HG02938 (cell line): ENCODE results near the gene CDC42EP1.

ENCODE experiments used
- ATAC-seq: cut with Tn5 transposase; IDR thresholded peaks from one replicate; pipeline ENCODE4 v1.9.1; 2021; ENCODE audit warnings: mild to moderate bottlenecking, moderate library complexity; ENCODE audit not compliant: unreplicated experiment

Gene CDC42EP1

DNA sequence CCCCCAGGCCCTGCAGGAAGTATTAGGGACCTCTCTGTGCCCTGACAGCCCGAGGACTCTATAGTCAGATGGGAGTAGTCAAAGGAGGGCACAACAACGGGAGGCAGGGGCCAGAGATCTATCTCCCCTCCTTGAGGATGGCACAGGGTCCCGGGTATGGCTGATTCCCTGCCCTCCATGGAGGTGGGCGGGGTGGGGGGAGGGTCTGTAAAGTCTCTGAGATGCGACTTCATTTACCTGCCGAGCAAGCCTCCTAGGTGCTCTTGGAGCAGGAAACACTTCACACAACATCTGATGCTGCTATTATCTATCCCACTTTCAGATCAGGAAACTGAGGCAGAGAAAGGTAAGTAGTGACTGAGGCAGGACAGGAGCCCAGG lies 769 bp upstream of the CDC42EP1 start:
- no peak for ATAC-seq

DNA sequence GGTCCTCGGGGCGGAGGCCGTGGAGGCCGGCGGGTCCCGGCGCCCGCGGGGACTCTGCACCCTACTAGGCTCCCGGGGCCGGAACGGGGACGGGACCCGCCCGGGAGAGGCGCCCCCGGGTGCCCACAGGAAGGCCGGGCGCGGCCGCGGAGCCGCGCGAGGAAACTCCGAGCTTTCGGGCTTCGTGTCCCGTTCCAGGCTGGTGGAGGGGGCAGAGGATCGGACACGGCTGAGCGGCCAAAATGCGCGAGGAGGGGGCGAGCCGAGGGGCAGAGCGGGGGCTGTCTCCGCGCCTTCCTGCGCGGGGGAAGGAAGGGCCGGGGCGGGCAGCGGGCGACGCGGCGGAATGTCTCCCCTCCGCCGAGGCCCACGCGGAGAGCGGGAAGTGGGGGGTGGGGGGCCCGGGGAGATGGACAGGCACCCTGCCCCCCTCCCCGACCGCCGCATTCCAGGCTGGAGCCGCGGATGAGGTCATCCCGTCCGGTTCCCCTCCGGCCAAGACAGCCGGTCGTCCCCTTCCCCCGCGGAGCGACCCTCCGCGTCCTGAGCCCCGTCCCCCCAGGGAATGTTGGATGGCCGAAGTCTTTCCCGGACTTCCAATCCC lies 430 bp downstream of the CDC42EP1 start:
- ATAC-seq = no peak

DNA sequence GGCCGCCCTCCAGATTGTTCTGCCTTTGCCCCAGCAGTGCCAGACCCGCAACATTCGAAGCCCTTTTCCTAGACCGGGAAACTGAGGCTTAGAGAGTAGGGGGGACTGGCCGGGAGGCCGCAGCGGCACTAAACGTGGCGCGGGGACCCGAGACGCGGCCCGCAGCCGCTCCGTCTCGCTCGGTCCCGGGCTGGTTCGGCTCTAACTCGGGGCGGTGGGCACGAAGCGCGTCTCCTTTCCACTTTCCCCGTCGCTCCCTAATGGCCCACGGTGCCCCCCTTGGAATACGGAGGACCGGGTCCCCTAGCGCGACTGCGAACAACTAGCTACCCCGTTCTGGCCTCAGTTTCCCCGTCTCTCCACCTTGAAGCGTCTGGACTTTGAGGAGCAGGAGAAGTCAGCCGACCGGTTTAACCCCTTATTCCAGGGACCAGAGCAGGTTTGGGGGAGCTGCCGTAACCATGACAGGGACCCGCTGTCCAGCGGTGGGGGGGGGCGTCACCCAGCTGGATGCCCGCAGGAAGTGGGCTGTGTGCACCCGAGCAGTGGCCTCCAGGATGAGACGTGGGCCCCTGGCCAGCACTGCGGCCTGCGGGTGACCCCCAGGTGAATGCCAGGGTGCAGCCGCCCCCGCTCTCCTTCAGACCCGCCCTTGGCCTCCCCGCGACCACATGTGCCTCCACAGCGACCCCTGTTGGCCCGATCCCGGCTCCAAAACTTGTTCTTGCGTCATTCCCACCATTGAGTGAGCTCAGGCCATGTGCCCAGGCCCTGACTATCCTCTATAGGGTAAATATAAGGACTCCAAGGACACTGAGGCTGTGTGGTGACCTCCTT lies 1.1 kb downstream of the CDC42EP1 start:
- no peak for ATAC-seq

DNA sequence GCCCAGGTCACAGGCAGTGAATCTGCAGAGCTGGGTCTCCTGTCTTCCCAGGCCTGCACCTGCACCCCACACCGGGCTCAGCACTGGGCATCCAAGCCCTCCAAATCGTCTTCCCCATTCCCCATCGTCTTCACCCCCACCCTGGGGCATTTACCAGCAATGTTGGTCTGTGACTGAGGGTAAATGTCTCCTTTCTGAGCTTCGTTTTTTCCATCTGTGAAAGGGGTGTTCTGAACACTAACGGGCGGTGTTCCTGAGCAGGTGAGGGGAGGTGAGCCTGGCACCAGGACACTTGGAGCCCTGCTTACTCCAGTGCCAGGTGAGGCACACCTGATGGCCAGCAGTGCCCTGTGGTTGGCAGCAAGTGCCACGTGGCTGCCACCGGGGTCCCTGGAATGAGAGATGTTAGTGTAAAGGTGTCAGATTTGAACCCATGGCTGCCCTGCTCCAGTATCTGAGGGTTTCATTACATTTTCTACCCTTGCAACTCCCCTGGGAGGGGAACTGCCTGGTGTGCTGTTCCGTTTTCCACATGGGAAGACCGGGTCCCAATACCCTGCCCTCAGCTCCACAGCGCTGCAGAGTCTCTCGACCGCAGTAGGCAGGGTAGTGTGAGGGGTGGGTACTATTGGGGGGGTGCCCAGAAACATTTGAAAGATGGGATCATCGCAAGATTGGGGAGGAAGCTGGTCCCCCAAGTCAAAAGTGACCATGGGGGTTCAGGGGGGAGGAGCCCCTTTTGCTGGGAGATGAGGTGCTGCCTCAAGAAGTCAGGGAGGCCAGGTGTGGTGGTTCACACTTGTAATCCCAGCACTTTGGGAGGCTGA lies 2.0 kb downstream of the CDC42EP1 start:
- ATAC-seq = no peak

DNA sequence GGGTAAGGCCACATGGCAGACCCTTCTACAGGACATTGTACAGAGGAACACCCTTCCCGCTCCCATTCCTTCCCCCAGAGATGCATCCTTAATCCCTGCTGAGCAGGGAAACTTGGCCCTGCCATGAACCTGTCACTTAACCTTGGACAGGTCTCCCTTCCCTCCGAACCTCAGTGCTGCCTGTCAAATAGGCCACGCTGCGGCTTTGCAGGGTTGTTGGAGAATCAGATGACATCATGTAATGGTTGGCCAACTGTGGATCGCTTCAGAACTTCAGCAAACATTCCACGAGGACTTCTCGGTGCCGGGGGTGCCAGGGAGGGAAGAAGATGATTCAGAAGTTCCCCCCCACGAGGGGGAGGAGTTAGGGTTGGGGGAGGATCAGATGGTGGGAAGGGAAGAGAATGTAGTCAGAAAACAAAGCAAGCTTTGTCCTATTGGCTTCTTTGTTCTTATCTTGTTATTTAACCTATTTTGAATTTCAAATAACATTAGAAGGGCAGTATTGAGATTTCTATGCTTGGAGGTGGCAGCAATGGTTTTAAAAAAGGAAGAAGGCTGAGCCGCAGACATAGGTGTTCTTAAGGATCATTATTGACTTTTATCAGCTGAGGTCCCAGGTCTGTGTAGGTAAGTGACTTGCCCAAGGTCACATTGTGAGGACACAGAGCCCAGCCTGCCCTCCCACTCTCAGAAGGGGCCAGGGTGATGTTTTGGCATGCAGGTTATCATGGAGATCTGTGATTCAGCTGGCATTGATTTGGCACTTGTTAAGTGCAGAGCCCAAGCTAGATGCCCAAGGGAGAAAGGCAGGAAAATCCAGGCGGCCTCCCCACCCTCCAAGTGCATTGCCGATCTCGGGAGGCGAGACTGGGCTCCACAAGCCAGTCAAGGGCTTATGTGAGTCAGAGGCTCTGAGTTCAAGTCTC lies 3.1 kb downstream of the CDC42EP1 start:
- no peak for ATAC-seq

DNA sequence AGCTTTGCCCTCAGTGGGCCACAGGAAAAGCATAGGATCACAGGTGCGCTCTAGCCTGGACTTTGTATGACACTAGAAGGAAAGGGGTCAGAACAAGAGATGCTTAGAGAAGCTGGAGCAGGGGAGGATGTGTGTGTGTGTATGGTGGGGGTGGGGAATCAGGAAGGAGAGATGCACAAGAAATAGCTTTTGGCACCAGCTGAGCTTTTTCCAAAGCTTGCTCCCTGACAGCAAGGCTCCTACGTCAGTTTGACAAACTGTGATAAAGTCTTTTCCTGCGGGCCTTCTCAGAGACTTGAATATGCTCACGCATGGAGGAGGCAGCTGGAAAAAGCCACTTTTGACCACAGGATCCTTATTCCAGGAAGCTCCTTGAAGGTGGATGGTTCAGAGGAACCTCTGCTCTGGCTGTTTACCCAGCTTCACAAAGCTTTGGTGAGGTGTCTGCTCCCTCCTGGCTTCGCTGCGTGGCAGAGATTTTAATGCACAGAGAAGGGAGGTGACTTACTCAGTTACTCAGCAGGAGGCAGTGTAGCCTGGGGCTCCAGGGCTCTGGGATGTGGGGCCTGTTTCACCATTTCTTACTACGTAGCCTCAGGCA lies 3.9 kb downstream of the CDC42EP1 start:
- no peak for ATAC-seq

DNA sequence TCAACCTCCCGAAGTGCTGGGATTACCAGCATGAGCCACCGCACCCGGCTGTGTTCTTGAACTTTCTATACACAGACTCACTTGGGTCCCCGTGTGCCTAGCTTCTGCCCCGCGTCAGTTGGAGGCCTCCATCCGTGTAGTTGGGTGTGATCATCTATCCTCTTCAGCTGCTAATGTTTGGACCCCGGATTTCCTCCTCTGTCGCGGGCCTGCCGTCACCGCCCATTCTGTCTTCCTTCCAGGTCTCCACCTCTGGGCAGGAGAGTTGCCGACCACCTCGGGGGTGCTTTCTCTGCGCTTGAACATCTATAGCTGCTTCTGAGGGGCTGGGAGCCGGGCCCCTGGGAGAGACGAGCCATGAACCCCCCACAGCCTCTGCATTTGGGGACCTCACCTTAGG lies 5.5 kb downstream of the CDC42EP1 start:
- no peak for ATAC-seq

DNA sequence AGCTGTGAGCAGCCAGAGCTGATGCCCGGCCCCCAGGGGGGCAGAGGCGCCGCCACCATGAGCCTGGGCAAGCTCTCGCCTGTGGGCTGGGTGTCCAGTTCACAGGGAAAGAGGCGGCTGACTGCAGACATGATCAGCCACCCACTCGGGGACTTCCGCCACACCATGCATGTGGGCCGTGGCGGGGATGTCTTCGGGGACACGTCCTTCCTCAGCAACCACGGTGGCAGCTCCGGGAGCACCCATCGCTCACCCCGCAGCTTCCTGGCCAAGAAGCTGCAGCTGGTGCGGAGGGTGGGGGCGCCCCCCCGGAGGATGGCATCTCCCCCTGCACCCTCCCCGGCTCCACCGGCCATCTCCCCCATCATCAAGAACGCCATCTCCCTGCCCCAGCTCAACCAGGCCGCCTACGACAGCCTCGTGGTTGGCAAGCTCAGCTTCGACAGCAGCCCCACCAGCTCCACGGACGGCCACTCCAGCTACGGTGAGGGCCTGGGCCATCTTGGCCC lies 6.1 kb downstream of the CDC42EP1 start:
- no peak for ATAC-seq

DNA sequence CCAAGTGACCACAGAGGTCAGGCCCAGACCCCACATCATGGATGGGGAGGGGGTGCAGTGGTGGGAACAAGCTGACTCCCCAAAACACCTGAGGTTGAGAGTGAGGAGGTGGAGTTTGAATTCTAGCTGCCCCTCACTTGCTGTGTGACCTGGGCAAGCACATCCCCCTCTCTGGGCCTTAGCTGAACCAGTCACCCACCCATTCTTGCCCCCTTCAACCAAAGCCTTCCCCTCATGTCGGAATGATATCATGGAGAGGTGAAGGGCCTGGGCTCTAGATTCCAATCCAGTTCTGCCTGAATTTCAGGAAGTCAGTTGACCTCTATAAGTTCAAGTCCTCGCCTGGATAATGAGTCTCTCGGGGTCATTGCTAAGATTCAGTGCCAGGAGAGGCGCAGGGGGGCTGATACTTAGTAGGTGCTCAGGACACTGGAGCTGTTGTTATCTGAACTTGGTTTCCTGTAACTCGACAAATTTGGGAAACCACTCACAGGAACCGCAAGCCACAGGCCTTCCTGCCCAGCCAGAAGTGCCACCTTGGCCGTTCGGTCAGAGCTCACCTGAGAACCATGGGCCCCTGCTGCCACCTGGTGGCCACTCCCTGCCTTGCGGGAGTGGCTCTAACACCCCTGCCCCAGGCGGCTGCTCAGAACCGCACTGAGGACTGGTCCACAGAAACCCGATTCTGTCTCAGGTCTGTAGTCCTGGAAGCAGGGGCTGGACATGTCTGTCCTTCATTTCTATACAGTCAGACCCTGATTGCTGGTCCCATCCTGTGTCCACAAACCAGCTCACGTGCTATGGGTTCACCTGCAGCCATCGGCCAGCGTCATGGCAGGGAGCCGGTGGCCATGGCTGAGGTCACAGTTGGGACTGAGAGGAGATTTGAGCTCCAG lies 6.9 kb downstream of the CDC42EP1 start:
- ATAC-seq = no peak

DNA sequence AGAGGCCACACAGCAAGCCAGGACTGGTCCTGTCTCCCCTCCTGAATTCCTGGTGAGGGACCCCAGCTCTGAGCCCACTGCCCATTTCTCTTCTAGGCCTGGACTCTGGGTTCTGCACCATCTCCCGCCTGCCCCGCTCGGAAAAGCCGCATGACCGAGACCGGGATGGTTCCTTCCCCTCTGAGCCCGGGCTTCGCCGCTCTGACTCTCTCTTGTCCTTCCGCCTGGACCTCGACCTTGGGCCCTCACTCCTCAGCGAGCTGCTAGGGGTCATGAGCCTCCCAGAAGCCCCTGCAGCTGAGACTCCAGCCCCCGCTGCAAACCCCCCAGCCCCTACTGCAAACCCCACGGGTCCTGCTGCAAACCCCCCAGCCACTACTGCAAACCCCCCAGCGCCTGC lies 7.7 kb downstream of the CDC42EP1 start:
- no peak for ATAC-seq

DNA sequence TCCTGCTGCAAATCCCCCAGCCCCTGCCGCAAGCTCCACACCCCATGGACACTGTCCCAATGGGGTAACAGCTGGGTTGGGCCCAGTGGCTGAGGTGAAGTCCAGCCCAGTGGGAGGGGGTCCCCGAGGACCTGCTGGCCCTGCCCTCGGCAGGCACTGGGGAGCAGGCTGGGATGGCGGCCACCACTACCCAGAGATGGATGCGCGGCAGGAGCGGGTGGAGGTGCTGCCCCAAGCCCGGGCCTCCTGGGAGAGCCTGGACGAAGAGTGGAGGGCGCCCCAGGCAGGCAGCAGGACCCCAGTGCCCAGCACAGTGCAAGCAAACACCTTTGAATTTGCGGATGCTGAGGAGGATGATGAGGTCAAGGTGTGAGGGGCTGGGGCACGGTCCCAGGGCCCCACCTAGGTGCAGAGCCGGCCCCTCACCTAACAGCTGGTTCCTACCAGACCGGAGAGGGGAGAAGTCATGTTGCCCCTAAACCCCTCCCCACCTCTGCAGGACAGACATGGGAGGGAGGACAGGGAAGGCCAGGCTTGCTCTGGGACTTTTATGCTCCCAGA lies 8.2 kb downstream of the CDC42EP1 start:
- no peak for ATAC-seq

DNA sequence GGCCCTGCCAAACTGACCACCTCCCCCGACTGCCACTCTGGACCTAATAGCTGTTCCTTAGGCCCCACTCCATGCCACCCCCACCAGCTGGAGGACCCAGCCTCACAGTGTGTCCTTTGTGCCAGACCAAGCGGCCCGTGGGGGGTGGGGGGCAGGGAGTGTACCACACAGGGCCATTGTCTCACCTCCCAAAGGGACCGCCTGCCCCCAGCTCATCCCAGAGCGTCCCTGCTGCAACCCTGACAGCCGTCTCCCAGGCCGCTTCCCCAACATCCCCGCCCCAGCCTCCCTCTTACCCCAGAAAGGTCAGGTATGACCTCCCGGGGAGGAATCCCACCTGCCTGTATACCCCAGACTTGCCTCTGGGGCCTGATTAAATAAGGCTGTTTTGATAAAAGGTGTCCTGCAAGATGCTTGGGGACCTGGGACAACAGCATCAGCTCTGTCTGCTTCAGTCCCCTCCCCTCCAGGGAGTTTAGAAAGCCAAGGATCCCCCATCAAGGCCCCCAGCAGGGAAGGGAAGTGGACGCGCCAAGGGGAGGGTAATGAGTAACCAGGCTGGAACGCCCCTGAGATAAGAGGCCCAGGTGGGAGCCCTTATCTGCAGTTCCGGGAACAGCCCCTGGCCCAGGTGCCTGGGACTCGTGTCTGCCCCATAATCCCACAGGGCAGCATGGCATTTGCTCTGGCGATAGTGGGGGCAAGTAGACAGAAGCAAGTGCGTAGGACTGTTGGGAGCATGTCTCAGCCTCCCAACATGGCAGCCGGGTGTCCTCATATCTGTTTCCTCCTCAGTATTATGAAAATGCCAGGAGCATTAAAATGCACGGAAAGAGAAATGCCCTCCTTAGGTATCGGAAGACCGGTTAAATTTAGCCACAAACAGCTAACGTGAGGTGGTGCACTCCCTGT lies 9.0 kb downstream of the CDC42EP1 start:
- ATAC-seq = no peak

DNA sequence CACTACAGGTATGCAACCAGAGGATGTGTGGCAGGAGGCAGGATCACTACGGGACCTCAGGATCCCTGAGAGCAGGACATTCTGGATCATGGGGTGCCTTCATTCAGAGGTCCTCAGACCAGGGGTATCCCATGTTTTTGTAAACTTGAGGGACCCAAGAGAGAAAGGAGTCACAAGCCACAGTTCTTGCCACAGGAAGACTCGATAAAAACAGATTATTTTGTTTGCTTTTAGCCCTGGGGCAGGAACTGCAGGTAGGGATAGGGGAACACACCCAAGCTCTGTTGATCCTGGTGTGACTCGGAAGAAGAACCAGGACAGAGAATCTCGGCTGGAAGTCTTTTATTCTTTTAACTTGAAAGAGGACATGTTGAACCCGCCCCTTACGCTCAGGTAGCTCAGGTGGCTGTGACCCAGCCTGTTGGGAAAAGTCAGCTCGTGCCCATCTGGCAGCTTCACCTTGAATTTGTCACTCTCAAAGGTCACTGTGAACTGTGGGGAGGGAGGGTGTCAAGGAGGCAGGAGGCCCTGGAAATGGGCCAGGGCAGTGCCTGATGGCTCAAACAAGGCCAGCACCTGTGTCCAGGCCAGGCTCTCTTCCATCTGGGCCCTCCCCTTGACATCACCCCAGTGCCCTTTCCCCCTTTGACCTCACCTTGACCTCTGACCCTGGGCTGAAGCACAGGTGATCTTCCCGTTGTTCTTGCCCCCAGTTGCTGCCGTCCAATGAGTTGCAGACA lies 9.8 kb downstream of the CDC42EP1 start:
- ATAC-seq = no peak

DNA sequence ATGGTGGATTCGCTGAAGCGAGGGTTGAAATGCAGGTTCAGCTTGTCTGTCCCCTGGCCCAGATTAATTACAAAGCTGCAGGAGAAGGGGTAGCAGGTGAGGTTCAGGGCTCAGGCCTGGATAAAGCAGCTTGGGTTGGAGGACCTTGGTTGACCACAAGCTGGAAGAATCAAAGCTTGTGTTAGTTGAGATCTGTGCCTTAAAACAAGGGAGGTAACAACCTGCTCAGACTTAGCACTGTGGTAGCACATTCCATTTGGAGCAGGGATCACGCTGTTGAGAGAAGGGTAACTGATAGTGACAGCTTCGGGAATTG lies 10.3 kb downstream of the CDC42EP1 start:
- ATAC-seq = no peak

DNA sequence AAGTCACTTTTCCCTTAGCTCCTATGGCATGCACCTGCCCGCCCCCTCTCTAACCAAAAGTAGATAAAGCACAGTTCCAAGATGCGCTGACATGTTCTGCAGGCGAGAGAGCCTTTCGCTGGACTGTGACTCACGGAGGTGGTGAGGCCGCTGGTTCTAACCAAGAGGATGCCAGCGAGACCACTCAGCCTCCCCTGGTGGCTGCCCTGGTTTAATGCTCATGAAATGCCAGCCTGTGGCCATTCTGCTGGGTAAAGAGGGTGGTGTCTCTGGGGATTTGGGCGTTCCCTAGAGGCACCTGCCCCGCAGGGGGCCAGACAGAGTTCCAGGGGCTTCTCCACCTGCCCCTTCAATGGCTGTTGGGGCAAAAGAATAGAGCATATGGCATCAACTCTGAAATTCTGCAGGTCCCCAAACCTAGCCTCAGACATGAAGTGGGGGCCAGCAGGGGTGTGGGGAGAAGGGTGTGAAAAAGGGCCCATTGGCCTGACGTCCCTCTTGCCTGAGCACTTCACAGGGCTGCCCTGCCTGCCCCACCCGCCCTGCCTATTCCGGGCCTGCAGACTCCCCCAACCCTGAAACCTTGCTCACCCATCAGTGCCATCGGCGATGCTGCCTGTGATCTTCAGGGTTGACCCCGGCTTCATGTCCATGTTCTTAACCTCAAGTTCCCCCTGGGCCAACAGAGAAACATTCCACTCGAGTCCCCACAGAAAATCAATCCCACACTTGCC lies 11.1 kb downstream of the CDC42EP1 start:
- ATAC-seq = no peak

DNA sequence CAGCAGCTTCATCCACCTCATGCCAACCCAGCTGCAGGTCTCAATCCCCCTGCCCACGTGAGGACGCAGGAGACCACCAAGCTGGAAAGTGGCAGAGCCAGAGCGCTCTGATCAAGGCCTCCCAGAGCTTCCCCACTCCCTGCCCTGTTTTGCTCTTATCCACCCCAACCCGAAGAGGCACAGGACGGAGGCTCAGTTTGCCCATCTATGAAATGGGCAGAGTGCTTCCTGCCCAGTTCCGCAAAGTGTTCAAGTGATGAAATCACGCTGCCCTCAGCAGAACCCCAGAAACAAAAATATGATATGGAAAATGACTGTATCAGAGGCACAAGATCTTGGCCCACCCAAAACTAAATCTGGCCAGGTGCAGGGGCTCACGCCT lies 11.7 kb downstream of the CDC42EP1 start:
- ATAC-seq = no peak
